ENCODE data around the gene NRXN3. TPM values are rescaled to one million over a fixed set of nuclear protein-coding genes. Genes with fewer than 3 reads are reported as not detected.

NRXN3 gene
- total and polyA plus RNA-seq, 2 donors (not counting 1 experiment from before 2014, with no cell fraction given), result not detected

DNA sequence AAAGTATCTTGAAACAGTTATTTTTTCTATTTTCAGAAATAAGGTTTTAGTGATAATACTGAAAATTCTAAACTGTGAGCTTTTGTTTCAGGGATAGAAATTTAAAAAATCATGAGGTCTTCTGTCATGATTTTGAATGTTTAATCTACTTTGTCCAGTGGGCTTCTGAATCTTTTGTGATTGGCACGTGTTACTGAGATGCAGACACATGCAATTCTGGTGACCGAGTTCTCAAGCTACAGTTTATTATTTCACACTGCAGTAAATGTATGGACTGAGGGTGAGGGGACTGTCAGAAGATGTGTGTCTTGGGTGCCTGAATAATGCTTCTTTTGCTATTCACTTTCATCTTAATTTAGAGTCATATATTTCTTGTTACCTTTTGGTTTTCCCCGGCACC, 1262.5 kb downstream of the NRXN3 start:
- no CpG with 5 or more reads among the region's 3 CpGs for WGBS (ENCODE audit: insufficient coverage)
- H3K27me3 ChIP-seq (replicated peaks in 1 of 4; ENCODE audit: control extremely low read depth in 1 of 4, control insufficient read depth in 3 of 4, insufficient read depth in 4 of 4, low read length in 3 of 4), result no peaks in the 10 kb centered on the region
- no peaks in the 10 kb centered on the region for H3K4me1 ChIP-seq (ENCODE audit: control insufficient read depth in 2 of 2, insufficient read depth in 2 of 2, low read length in 2 of 2)
- no peaks in the 10 kb centered on the region for H3K27me3 Mint-ChIP-seq
- H3K9me3 Mint-ChIP-seq (ENCODE audit: insufficient read depth), result no peaks in the 10 kb centered on the region
- no peak overlapping the region for H3K9ac ChIP-seq (ENCODE audit: low read length)
- no peak overlapping the region for H3K27ac Mint-ChIP-seq
- no peaks in the 10 kb centered on the region for H3K4me1 Mint-ChIP-seq
- H3K79me2 ChIP-seq (ENCODE audit: control insufficient read depth, insufficient read depth, low read length), result no peaks in the 10 kb centered on the region
- intact Hi-C loops (cut with micrococcal nuclease), result no loop called here
- H4K20me1 ChIP-seq (ENCODE audit: control insufficient read depth, insufficient read depth, low read length, poor library complexity, severe bottlenecking), result no peaks in the 10 kb centered on the region
- H3K27ac ChIP-seq (ENCODE audit: low read length in 2 of 2), result no peak overlapping the region
- H3K4me2 ChIP-seq (replicated peaks; ENCODE audit: low read depth, low read length, poor library complexity, severe bottlenecking), result no peak overlapping the region
- H2AFZ ChIP-seq (ENCODE audit: insufficient read depth, low read depth, low read length, poor library complexity, severe bottlenecking), result no peak overlapping the region
- TF ChIP-seq CTCF (IDR thresholded peaks at IDR 0.05) (no peak), EZH2 (IDR thresholded peaks at IDR 0.05; ENCODE audit: borderline replicate concordance, insufficient read depth, low read depth, low read length, poor library complexity, severe bottlenecking) (no peak)
- H3K4me3 Mint-ChIP-seq, result no peak overlapping the region
- ChIA-PET CTCF (no interaction called here), POLR2A (no interaction called here)
- DNase-seq, result no peak
- ATAC-seq (ENCODE audit: low read depth), result no peak
- no peaks in the 10 kb centered on the region for H3K36me3 ChIP-seq (replicated peaks in 1 of 2; ENCODE audit: control extremely low read depth in 1 of 2, control insufficient read depth in 1 of 2, extremely low read depth in 1 of 2, insufficient read depth in 2 of 2, low read length in 1 of 2)
- no peak overlapping the region for H3K4me3 ChIP-seq (ENCODE audit: control extremely low read depth in 1 of 5, extremely low read depth in 1 of 5, insufficient read depth in 1 of 5, low read depth in 2 of 5, low read length in 4 of 5)
- H3K9me3 ChIP-seq (ENCODE audit: control extremely low read depth in 1 of 3, control insufficient read depth in 2 of 3, insufficient read depth in 1 of 3, low read length in 2 of 3), result no peaks in the 10 kb centered on the region

DNA sequence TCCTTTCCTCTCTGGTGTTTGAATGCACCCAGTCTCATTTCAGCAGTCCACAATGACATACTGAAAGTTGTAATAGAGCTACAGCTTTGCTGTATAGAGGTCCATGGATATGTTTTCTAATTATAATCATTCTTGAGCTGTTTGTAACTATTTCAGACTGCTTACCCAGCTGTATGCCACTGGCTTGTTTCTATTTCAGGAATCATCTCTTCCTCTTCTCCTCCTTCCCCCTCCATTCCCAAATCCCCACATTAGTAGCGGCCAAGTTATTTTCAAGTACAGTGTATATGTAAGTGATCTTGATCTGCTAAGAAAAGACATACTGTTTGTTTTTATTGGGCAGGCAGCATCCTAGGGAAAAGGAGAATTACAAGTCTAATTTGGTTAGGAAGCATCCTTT, 1266.2 kb downstream of the NRXN3 start:
- ATAC-seq (ENCODE audit: low read depth), result no peak
- POLR2A ChIA-PET, result no interaction called here
- no peak overlapping the region for H3K4me2 ChIP-seq (replicated peaks; ENCODE audit: low read depth, low read length, poor library complexity, severe bottlenecking)

More for the DNA sequence above, 1266.2 kb downstream of the NRXN3 start:
- H3K79me2 ChIP-seq (ENCODE audit: control insufficient read depth, insufficient read depth, low read length), result no peaks in the 10 kb centered on the region
- no peak overlapping the region for H3K4me3 ChIP-seq (ENCODE audit: control extremely low read depth in 1 of 5, extremely low read depth in 1 of 5, insufficient read depth in 1 of 5, low read depth in 2 of 5, low read length in 4 of 5)
- H3K27me3 ChIP-seq (replicated peaks in 1 of 4; ENCODE audit: control extremely low read depth in 1 of 4, control insufficient read depth in 3 of 4, insufficient read depth in 4 of 4, low read length in 3 of 4), result no peaks in the 10 kb centered on the region
- H2AFZ ChIP-seq (ENCODE audit: insufficient read depth, low read depth, low read length, poor library complexity, severe bottlenecking), result no peak overlapping the region
- no CpG with 5 or more reads among the region's 1 CpG for WGBS (ENCODE audit: insufficient coverage)
- intact Hi-C loops (cut with micrococcal nuclease), result no loop called here
- no peak overlapping the region for H3K27ac ChIP-seq (ENCODE audit: low read length in 2 of 2)
- TF ChIP-seq CTCF (IDR thresholded peaks at IDR 0.05) (no peak), EZH2 (IDR thresholded peaks at IDR 0.05; ENCODE audit: borderline replicate concordance, insufficient read depth, low read depth, low read length, poor library complexity, severe bottlenecking) (no peak)
- H3K27ac Mint-ChIP-seq, result no peak overlapping the region
- H3K9me3 ChIP-seq (ENCODE audit: control extremely low read depth in 1 of 3, control insufficient read depth in 2 of 3, insufficient read depth in 1 of 3, low read length in 2 of 3), result no peaks in the 10 kb centered on the region
- no peaks in the 10 kb centered on the region for H3K4me1 Mint-ChIP-seq
- no peaks in the 10 kb centered on the region for H4K20me1 ChIP-seq (ENCODE audit: control insufficient read depth, insufficient read depth, low read length, poor library complexity, severe bottlenecking)
- no peak for DNase-seq
- no peaks in the 10 kb centered on the region for H3K4me1 ChIP-seq (ENCODE audit: control insufficient read depth in 2 of 2, insufficient read depth in 2 of 2, low read length in 2 of 2)
- CTCF ChIA-PET, result no interaction called here
- H3K27me3 Mint-ChIP-seq, result no peaks in the 10 kb centered on the region
- no peaks in the 10 kb centered on the region for H3K36me3 ChIP-seq (replicated peaks in 1 of 2; ENCODE audit: control extremely low read depth in 1 of 2, control insufficient read depth in 1 of 2, extremely low read depth in 1 of 2, insufficient read depth in 2 of 2, low read length in 1 of 2)
- H3K9me3 Mint-ChIP-seq (ENCODE audit: insufficient read depth), result no peaks in the 10 kb centered on the region
- no peak overlapping the region for H3K4me3 Mint-ChIP-seq
- H3K9ac ChIP-seq (ENCODE audit: low read length), result no peak overlapping the region
